IMR-90 (cell line): Measurements from ENCODE around the gene PROSER2. TPM values are rescaled to one million over a fixed set of nuclear protein-coding genes. Genes with fewer than 3 reads are reported as not detected.

ENCODE experiments used
- ATAC-seq: fragments of 200-7000 bp; cut with Tn5 transposase; 2 replicates; pipeline ENCODE4 v1.9.1; 2020; ENCODE audit warnings: low read depth, mild to moderate bottlenecking, moderate library complexity
- BruUV-seq: library from RNA; stranded (reverse); fragments of 400-500 nt; replicated peaks from 2 replicates; lab custom pipeline; 2021; lab: Mats Ljungman, UMichigan
- CTCF ChIA-PET: fragments of 300-600 bp; formaldehyde crosslinking; extraction: SDS; loops from one replicate; lab custom pipeline; 2021; ENCODE audit warnings: antibody characterized with exemption; lab: Yijun Ruan, JAX
- POLR2A ChIA-PET: fragments of 300-600 bp; sonication (Branson Sonifier 250); formaldehyde crosslinking; loops from one replicate; lab custom pipeline; 2022; ENCODE audit warnings: antibody characterized with exemption; ENCODE audit not compliant: unreplicated experiment; lab: Charles Lee
- DNase-seq: peaks from one replicate; pipeline ENCODE4 v3.0.0; 2013
- H2AFZ ChIP-seq: replicated peaks from 2 replicates; pipeline ENCODE3; 2013; ENCODE audit warnings: low read length, mild to moderate bottlenecking; ENCODE audit not compliant: poor library complexity
- H2AK5ac ChIP-seq: 2 replicates; pipeline ENCODE4 v1.6.1; 2013; ENCODE audit warnings: low read depth, low read length, inconsistent platforms
- H2AK9ac ChIP-seq: replicated peaks from 2 replicates; pipeline ENCODE3; 2013; ENCODE audit warnings: mild to moderate bottlenecking, low read depth, low read length, moderate library complexity; ENCODE audit not compliant: poor library complexity
- H2BK120ac ChIP-seq: 2 replicates; pipeline ENCODE4 v1.6.1; 2013; ENCODE audit warnings: low read depth, low read length, inconsistent platforms
- H2BK15ac ChIP-seq: 3 replicates; pipeline ENCODE4 v1.6.1; 2013; ENCODE audit warnings: low read depth, low read length, inconsistent platforms
- H2BK20ac ChIP-seq: 2 replicates; pipeline ENCODE4 v1.6.1; 2013; ENCODE audit warnings: low read depth, mild to moderate bottlenecking, inconsistent platforms, low read length, moderate library complexity
- H2BK5ac ChIP-seq: 2 replicates; pipeline ENCODE4 v1.6.1; 2013; ENCODE audit warnings: mild to moderate bottlenecking, low read depth, low read length, inconsistent platforms; ENCODE audit not compliant: poor library complexity, severe bottlenecking
- H3K14ac ChIP-seq: replicated peaks from 2 replicates; pipeline ENCODE4 v1.6.1; 2013; ENCODE audit warnings: low read depth, low read length, inconsistent platforms
- H3K18ac ChIP-seq: 2 replicates; pipeline ENCODE4 v1.6.1; 2013; ENCODE audit warnings: low read depth, low read length, control low read depth
- H3K23ac ChIP-seq: 2 replicates; pipeline ENCODE4 v1.6.1; 2013; ENCODE audit warnings: low read depth, low read length, inconsistent platforms
- H3K27ac ChIP-seq: 2 replicates; pipeline ENCODE4 v1.5.1; 2013; ENCODE audit warnings: mild to moderate bottlenecking, control low read depth, low read length; ENCODE audit not compliant: insufficient read depth
- H3K27me3 ChIP-seq: 2 replicates; pipeline ENCODE4 v1.6.1; 2013; ENCODE audit warnings: low read length; ENCODE audit not compliant: control insufficient read depth, insufficient read depth
- H3K36me3 ChIP-seq: 2 replicates; pipeline ENCODE4 v1.6.1; 2013; ENCODE audit warnings: low read length, mixed read lengths; ENCODE audit not compliant: control insufficient read depth, insufficient read depth
- H3K4ac ChIP-seq: 2 replicates; pipeline ENCODE4 v1.6.1; 2013; ENCODE audit warnings: low read depth, low read length, inconsistent platforms
- H3K4me1 ChIP-seq: 2 replicates; pipeline ENCODE4 v1.6.1; 2013; ENCODE audit warnings: low read length, mixed read lengths; ENCODE audit not compliant: control insufficient read depth, insufficient read depth
- H3K4me2 ChIP-seq: 2 replicates; pipeline ENCODE4 v1.6.1; 2013; ENCODE audit warnings: low read depth, mild to moderate bottlenecking, control low read depth, low read length, moderate library complexity
- H3K4me3 ChIP-seq: 2 replicates; pipeline ENCODE4 v1.5.1; 2013; ENCODE audit warnings: low read depth, mild to moderate bottlenecking, control low read depth, low read length, moderate library complexity; ENCODE audit not compliant: insufficient read depth
- H3K56ac ChIP-seq: 2 replicates; pipeline ENCODE4 v1.6.1; 2013; ENCODE audit warnings: low read length, inconsistent platforms; ENCODE audit not compliant: insufficient read depth; ENCODE audit errors: extremely low read depth
- H3K79me1 ChIP-seq, 2 experiments: 2 replicates each; pipeline ENCODE4 v1.6.1; 2013; ENCODE audit warnings: low read length in 2 of 2, inconsistent platforms in 1 of 2, low read depth in 1 of 2
- H3K9ac ChIP-seq: 2 replicates; pipeline ENCODE4 v1.6.1; 2013; ENCODE audit warnings: low read depth, low read length, control low read depth
- H3K9me1 ChIP-seq: 2 replicates; pipeline ENCODE4 v1.6.1; 2013; ENCODE audit warnings: low read length, inconsistent platforms; ENCODE audit not compliant: insufficient read depth
- H3K9me3 ChIP-seq: 2 replicates; pipeline ENCODE4 v1.6.1; 2013; ENCODE audit warnings: low read length; ENCODE audit not compliant: control insufficient read depth, insufficient read depth
- H4K20me1 ChIP-seq: 2 replicates; pipeline ENCODE4 v1.6.1; 2013; ENCODE audit warnings: low read length, inconsistent platforms; ENCODE audit not compliant: insufficient read depth
- H4K5ac ChIP-seq: 2 replicates; pipeline ENCODE4 v1.6.1; 2013; ENCODE audit warnings: mild to moderate bottlenecking, low read depth, low read length, control low read depth
- H4K8ac ChIP-seq, 2 experiments: 2 replicates each; pipeline ENCODE4 v1.6.1; 2013; ENCODE audit warnings: low read depth in 2 of 2, low read length in 2 of 2, control low read depth in 1 of 2, inconsistent platforms in 1 of 2
- H4K91ac ChIP-seq: 2 replicates; pipeline ENCODE4 v1.6.1; 2013; ENCODE audit warnings: low read depth, low read length, inconsistent platforms; ENCODE audit not compliant: insufficient read depth
- CEBPB ChIP-seq: IDR thresholded peaks from 2 replicates; pipeline ENCODE4 v1.6.1; 2012; ENCODE audit warnings: low read depth, low read length, improper control_type of control experiment
- CTCF ChIP-seq: conservative IDR thresholded peaks from 2 replicates; pipeline ENCODE4 v1.5.1; 2012; ENCODE audit warnings: mild to moderate bottlenecking, low read depth, low read length, improper control_type of control experiment
- ELK1 ChIP-seq: fragments of 150-350 bp; IDR thresholded peaks from 2 replicates; pipeline ENCODE4 v1.6.1; 2016; ENCODE audit warnings: low read depth, mild to moderate bottlenecking, low read length, moderate library complexity, borderline replicate concordance
- MAFK ChIP-seq: IDR thresholded peaks from 2 replicates; pipeline ENCODE4 v1.6.1; 2012; ENCODE audit warnings: low read depth, low read length, improper control_type of control experiment
- MAZ ChIP-seq: IDR thresholded peaks from 2 replicates; pipeline ENCODE4 v1.6.1; 2012; ENCODE audit warnings: low read depth, mild to moderate bottlenecking, low read length, improper control_type of control experiment, moderate library complexity, borderline replicate concordance
- MXI1 ChIP-seq: IDR thresholded peaks from 2 replicates; pipeline ENCODE4 v1.6.1; 2012; ENCODE audit warnings: low read depth, mild to moderate bottlenecking, low read length, moderate library complexity, borderline replicate concordance
- NFE2L2 ChIP-seq: fragments of 150-350 bp; IDR thresholded peaks from 2 replicates; pipeline ENCODE4 v1.6.1; 2016; ENCODE audit warnings: low read depth, mild to moderate bottlenecking, low read length
- POLR2A ChIP-seq: IDR thresholded peaks from 2 replicates; pipeline ENCODE4 v1.6.1; 2012; ENCODE audit warnings: mild to moderate bottlenecking, low read depth, low read length
- RCOR1 ChIP-seq: IDR thresholded peaks from 2 replicates; pipeline ENCODE4 v1.6.1; 2012; ENCODE audit warnings: mild to moderate bottlenecking, low read length, improper control_type of control experiment; ENCODE audit not compliant: insufficient replicate concordance
- RFX5 ChIP-seq: IDR thresholded peaks from 2 replicates; pipeline ENCODE4 v1.8.0; 2012; ENCODE audit warnings: low read depth, mild to moderate bottlenecking, low read length, moderate library complexity
- SMC3 ChIP-seq: fragments of 150-350 bp; IDR thresholded peaks from 2 replicates; pipeline ENCODE4 v1.6.1; 2016; ENCODE audit warnings: low read depth, mild to moderate bottlenecking, antibody characterized with exemption, low read length, moderate library complexity
- WGBS, 2 experiments: methylation state at CpG; one replicate each; pipeline versions ENCODE4 v1.1.5 to v1.1.7; 2013; ENCODE audit warnings: missing lambda C conversion rate in 2 of 2; ENCODE audit not compliant: insufficient read length in 1 of 2; ENCODE audit errors: extremely low coverage in 2 of 2; 5-methylcytosine and 5-hydroxymethylcytosine counted together
- dilution Hi-C: fragments of 300-500 bp; cut with HindIII; formaldehyde crosslinking; loops from one replicate; pipeline ENCODE4 v1.14.3; 2018; ENCODE audit warnings: low sequenced_read_pairs; ENCODE audit not compliant: unreplicated experiment
- in situ Hi-C: fragments of 300-500 bp; cut with MboI; formaldehyde crosslinking; loops from 3 replicates; pipeline ENCODE4 v1.14.3; 2019; ENCODE audit warnings: low sequenced_read_pairs, inconsistent platforms, mixed read lengths
- intact Hi-C: fragments of 100-400 bp; cut with micrococcal nuclease; formaldehyde crosslinking; loops from 2 replicates; pipeline ENCODE4 v1.10.0; 2022
- polyA plus RNA-seq, 3 experiments: library from polyadenylated mRNA; depleted of rRNA; stranded (reverse); fragments of >200 nt; gene quantifications; 2 replicates each; pipeline ENCODE4 v1.2.3, GENCODE V29; 2012; ENCODE audit warnings: low replicate concordance in 1 of 3
- total RNA-seq: library from RNA; depleted of rRNA; stranded (reverse); fragments of >200 nt; gene quantifications from 2 replicates; pipeline ENCODE4 v1.2.3, GENCODE V29; 2012

The PROSER2 gene
- total and polyA plus RNA-seq, 2 of the 4 experiments (the other 2 are of a cell fraction): 1.4 to 2.0 TPM

GRCh38 chr10:11776080-11776479, 47.1 kb upstream of the PROSER2 start:
- Histone ChIP-seq H3K4me3 (no peak overlapping the region), H3K4me1 (no peaks in the 10 kb centered on the region; the same call in 1 of the 2 replicates), H4K91ac (no peak overlapping the region), H3K9me3 (no peaks in the 10 kb centered on the region), H3K4ac (no peak overlapping the region), H3K23ac (no peak overlapping the region), H3K18ac (peak overlapping the region; percentile 68; the same call in 1 of the 2 replicates), H3K9me1 (peaks cover 3% of the 10 kb centered on the region), H2AFZ (no peak overlapping the region), H3K9ac (no peak overlapping the region), H2AK9ac (no peak overlapping the region), H2BK120ac (no peak overlapping the region), H3K79me1 (no peaks in the 10 kb centered on the region), H3K27ac (no peak overlapping the region), H3K14ac (no peak overlapping the region), H2BK15ac (no peak overlapping the region), H3K36me3 (no peaks in the 10 kb centered on the region), H3K4me2 (peak overlapping the region; percentile 7; the same call in 1 of the 2 replicates), H4K20me1 (no peaks in the 10 kb centered on the region), H3K56ac (no peak overlapping the region), H2BK5ac (no peak overlapping the region), H2AK5ac (no peak overlapping the region), H3K27me3 (peaks cover 19% of the 10 kb centered on the region), H4K8ac (no peak overlapping the region), H2BK20ac (no peak overlapping the region), H4K5ac (no peak overlapping the region; the same call in 1 of the 2 replicates)
- dilution Hi-C loops (no loop called here), in situ Hi-C loops (no loop called here), intact Hi-C loops (no loop called here)
- POLR2A ChIA-PET: no interaction called here
- no peak for TF ChIP-seq SMC3
- TF ChIP-seq POLR2A: no peak
- no peak for TF ChIP-seq MAZ
- TF ChIP-seq MXI1: no peak
- TF ChIP-seq NFE2L2: no peak
- no peak for TF ChIP-seq RFX5
- no peak for TF ChIP-seq CTCF
- TF ChIP-seq MAFK: no peak
- no peak for TF ChIP-seq ELK1
- TF ChIP-seq CEBPB: no peak
- TF ChIP-seq RCOR1: no peak
- peak; percentile 64 for ATAC-seq
- 60% methylated on average over 2 of the region's 3 CpGs; no CpG with 5 or more reads in 1 of the 2 experiments for WGBS, 2 experiments
- no TSS peak for BruUV-seq
- DNase-seq: peak; percentile 69
- CTCF ChIA-PET: no interaction called here
